ENCODE data around the gene P2RX5. TPM values are rescaled to one million over a fixed set of nuclear protein-coding genes. Genes with fewer than 3 reads are reported as not detected.

P2RX5 gene
- total and polyA plus RNA-seq, 5 experiments from 2014 or later, result 15.6 to 23.7 (median 22.1) TPM

DNA sequence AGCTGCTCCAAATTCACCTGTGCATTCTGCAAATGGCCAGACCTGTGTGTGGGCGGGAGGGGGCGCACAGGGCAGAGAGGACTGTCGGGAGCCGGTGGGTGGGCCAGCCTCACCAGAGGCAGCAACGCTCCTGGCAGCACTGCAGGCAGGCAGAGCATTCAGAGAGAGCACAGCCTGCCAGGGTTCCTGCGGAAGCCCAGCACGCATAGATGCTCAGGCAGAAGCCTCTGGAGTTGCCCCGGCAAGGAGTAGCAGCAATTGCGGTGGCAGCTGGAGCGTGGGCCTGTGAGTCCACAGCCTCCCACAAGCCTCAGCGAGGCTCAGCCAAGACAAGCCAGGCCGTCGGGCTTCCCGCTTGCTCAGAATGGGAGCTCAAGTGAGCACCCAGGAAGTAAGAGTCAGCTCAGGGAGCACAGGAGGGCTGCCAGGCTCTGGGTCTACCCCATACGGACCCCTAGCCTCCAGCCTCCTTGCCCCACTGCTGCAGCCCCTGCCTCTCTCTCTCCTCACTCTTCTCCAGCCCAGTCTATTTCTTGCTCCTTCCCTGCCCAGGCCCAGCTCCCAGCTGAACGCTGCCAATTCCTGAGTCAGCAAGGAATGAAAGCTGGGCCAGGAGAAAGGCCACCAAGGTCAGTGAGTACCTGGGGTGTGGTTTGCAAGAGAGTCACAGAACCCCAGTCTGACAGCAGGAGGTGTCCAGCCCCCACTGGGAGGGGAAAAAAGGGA is 17.7 kb downstream of the P2RX5 start:
- H3K9me3 Mint-ChIP-seq, result no peaks in the 10 kb centered on the region
- peak overlapping the region in 1 of 10 donors; percentile 82 for H3K27ac Mint-ChIP-seq
- ATAC-seq (no peak), DNase-seq (no peak)
- no peaks in the 10 kb centered on the region for H3K27me3 Mint-ChIP-seq
- H3K4me3 Mint-ChIP-seq, result no peak overlapping the region
- POLR2A ChIA-PET, result interaction anchor here (1.9 kb wide), 1 partner anchor 45 kb away, joined by 5 read pairs; the partner anchor contains the start of gene HASPIN
- peaks cover 6 to 14% (median 10%) of the 10 kb centered on the region in 4 donors for H3K4me1 Mint-ChIP-seq
- peaks cover 0 to 8% (median 0%) of the 10 kb centered on the region in 3 donors for H3K36me3 Mint-ChIP-seq

DNA sequence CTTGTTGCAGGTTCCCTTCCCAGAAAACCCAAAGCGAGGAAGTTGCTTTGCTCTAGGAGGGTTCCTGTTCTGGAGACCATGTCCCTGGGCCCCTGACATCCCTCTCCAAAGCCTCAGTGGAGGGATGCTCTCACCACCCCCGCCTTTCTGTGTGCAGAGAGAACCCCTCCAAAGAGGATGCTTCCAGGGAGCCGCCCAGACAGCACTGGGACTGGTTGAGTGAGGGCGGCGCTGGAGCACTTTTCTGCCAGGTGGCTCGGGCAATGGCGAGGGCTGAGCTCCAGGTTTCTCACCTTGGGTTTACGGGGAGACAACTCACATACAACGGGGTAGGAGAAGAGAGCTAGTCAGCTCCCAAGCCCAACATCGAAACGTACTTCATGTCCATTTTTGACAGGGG is 20.1 kb downstream of the P2RX5 start:
- Mint-ChIP-seq H3K36me3 (peaks cover 0 to 16% (median 0%) of the 10 kb centered on the region in 3 donors), H3K4me3 (no peak overlapping the region), H3K27ac (no peak overlapping the region), H3K9me3 (no peaks in the 10 kb centered on the region), H3K27me3 (no peaks in the 10 kb centered on the region), H3K4me1 (peaks cover 0 to 5% (median 4%) of the 10 kb centered on the region in 4 donors)
- POLR2A ChIA-PET, result no interaction called here
- ATAC-seq (no peak), DNase-seq (no peak)

DNA sequence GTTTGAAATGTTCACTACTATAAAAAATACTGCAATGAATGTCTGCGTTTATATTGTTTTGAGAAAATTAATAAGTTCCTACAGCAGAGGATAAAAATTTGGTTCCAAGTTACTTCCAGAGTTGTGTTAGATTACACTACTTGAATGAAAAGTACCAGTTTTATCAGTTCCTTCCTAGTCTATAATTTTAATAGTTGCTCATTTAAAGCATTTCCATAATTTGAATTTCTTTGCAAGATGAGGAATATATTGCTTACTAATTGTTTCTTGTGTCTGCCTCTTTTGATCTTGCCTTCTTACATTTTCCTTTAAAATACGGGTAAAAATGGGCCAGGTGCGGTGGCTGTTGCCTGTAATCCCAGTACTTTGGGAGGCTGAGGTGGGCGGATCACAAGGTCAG is 23.4 kb downstream of the P2RX5 start:
- H3K4me1 Mint-ChIP-seq, result peaks cover 12 to 22% (median 19%) of the 10 kb centered on the region in 4 donors
- no peak overlapping the region for H3K27ac Mint-ChIP-seq
- H3K4me3 Mint-ChIP-seq, result no peak overlapping the region
- POLR2A ChIA-PET, result no interaction called here
- no peaks in the 10 kb centered on the region for H3K27me3 Mint-ChIP-seq
- no peaks in the 10 kb centered on the region for H3K9me3 Mint-ChIP-seq
- ATAC-seq (no peak), DNase-seq (no peak)
- peaks cover 0 to 16% (median 0%) of the 10 kb centered on the region in 3 donors for H3K36me3 Mint-ChIP-seq

DNA sequence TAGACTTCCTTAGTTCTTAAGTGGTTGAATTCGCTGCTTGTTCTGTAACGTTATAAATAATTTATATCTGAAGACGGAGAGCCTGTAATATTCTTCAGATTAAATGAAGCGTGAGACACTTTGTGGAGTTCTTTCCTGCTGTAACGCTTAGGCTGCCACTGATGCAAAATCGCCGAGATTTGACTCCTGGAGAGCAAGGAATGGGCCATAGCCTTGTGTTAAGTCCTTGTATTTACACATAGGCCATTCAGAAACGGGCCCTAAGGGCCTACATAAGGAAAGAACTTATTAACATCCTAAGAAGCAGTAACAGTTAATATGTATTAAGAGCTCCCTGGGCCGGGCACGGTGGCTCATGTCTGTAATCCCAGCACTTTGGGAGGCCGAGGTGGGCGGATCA is 26.4 kb downstream of the P2RX5 start:
- POLR2A ChIA-PET, result interaction anchor here (0.7 kb wide), 1 partner anchor 53 kb away, joined by 6 read pairs; the partner anchor contains the start of gene HASPIN
- peaks cover 0 to 14% (median 0%) of the 10 kb centered on the region in 3 donors for H3K36me3 Mint-ChIP-seq
- peaks cover 14 to 31% (median 29%) of the 10 kb centered on the region in 4 donors for H3K4me1 Mint-ChIP-seq
- no peaks in the 10 kb centered on the region for H3K27me3 Mint-ChIP-seq
- peak overlapping the region; percentile 73 to 95 (median 91) for H3K27ac Mint-ChIP-seq
- ATAC-seq (no peak), DNase-seq (no peak)
- H3K4me3 Mint-ChIP-seq, result peak overlapping the region; percentile 85 to 94 (median 92)
- H3K9me3 Mint-ChIP-seq, result no peaks in the 10 kb centered on the region

DNA sequence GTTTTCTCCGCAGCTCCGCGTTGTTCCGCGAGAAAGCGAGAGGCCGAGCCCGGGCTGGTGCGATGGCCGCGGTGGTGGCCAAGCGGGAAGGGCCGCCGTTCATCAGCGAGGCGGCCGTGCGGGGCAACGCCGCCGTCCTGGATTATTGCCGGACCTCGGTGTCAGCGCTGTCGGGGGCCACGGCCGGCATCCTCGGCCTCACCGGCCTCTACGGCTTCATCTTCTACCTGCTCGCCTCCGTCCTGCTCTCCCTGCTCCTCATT is 26.9 kb downstream of the P2RX5 start:
- H3K9me3 Mint-ChIP-seq, result no peaks in the 10 kb centered on the region
- no peaks in the 10 kb centered on the region for H3K27me3 Mint-ChIP-seq
- H3K36me3 Mint-ChIP-seq, result peaks cover 0 to 14% (median 0%) of the 10 kb centered on the region in 3 donors
- no peak for DNase-seq
- H3K27ac Mint-ChIP-seq, result peak overlapping the region; percentile 73 to 95 (median 91)
- H3K4me1 Mint-ChIP-seq, result peaks cover 14 to 31% (median 29%) of the 10 kb centered on the region in 4 donors
- ATAC-seq, result no peak
- POLR2A ChIA-PET, result interaction anchor here (0.6 to 1.3 kb wide), 4 partner anchors 26 to 54 kb away, joined by 3 to 6 read pairs (median 4); partner anchors contain the start of genes CTNS, HASPIN and SHPK
- peak overlapping the region; percentile 85 to 94 (median 92) for H3K4me3 Mint-ChIP-seq

DNA sequence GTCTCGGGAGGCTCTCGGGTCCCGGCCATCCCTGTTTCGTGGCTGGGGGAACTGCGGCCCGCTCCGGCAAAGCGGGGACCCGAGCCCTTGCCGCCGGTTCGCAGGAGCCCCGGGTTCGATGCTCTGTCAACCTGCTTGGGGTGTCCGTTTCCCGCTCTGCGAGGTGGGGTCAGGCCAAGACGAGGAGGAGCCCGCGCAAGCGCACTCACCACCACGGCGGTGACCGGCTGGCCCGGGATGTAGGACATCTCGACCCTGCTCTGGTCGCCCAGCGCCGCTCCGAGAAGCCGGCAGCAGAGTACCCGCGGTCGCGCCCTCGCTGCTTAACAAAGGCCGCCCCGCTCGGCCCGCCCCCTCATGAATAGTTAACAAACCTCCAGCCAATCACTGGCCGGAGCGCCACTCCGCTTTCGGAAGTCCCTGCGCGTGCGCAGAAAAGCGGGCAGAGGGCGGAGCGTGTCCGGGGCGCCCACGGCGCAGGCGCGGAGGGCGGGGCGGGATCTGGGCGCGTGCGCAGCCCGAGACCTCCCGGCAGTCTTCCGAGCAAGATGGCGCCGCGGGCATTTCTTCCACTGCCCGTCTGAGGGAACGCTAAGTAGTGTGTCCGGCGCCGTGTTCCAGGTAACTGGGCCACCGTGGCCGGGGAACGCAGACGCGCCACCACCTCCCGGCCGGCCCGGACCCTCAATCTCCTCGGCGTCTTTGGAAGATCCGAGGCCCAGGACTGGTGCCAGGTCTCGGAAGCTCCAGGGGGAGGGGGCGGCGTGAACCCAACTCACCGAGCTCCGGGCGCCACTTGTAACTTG is 27.5 kb downstream of the P2RX5 start, which contains the start of the genes EMC6 and TAX1BP3:
Gene EMC6 (plus strand): TSS at position 534 of the 806 bp plus-strand sequence. CDS start 335 bp downstream, outside the sequence.
Gene TAX1BP3 (minus strand): TSS at position 300 of the 806 bp plus-strand sequence. CDS start 52 bp downstream, at position 248.
- Mint-ChIP-seq H3K9me3 (no peaks in the 10 kb centered on the region), H3K4me1 (peaks cover 14 to 31% (median 29%) of the 10 kb centered on the region in 4 donors), H3K27ac (peak within 1 kb of the TSS; percentile 73 to 95 (median 91)), H3K36me3 (peaks cover 0 to 14% (median 0%) of the 10 kb centered on the region in 3 donors), H3K4me3 (peak within 1 kb of the TSS; percentile 85 to 94 (median 92)), H3K27me3 (no peaks in the 10 kb centered on the region)
- POLR2A ChIA-PET, result interaction anchor here (0.6 to 1.3 kb wide), 4 partner anchors 27 to 55 kb away, joined by 3 to 6 read pairs (median 4); partner anchors contain the start of genes CTNS, HASPIN and SHPK
- ATAC-seq (peak; percentile 95 to 97), DNase-seq (peak; percentile 96 to 100 (median 99))

DNA sequence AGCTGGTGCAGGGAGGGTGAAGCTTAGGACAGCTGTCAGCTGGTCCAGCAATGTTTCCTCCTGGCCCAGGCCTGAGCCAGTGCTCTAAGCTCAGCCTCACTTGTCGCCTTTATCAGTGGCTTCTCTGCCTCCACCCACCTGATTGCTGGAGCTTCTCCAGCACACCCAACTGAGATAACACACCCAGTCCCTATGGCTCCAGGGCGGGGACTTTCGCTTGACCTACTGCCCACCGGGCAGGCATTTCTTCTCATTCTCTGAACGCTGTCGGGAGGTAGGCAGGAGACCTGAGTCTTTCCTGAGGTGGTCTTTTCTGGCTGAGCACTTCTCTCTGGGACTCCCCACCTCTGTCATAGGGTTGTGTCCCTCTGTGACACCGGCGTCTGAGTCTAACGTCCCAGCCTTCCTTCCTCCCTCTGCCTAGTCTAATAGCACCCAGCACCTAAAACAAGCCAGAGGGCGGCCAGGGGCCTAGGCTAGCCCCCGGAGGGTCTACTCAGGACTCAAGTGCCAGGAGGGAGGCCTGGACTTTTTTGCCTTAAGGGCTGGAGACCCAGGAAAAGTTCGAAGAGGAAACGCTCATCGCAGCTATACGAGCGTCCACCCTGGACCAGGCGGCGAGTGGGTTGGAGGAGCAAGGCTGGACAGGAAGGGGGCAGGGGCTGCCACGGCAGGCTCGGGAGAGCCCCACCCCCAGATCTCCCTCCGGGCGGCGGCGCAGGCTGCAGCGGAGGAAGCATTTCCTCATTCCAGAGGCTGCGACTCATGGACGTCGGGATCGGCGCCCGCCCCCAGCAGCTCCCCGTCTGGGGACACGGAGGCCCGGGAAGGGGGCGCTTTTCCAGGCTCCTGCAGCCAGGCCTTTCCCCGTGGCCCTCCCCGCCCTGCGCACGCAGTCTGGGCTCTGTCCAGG is 28.3 kb downstream of the P2RX5 start:
- peak overlapping the region in 6 of 10 donors; percentile 29 to 82 (median 51) for H3K27ac Mint-ChIP-seq
- no peaks in the 10 kb centered on the region for H3K27me3 Mint-ChIP-seq
- POLR2A ChIA-PET, result interaction anchor here (0.5 to 1.3 kb wide), 5 partner anchors 31 to 93 kb away, joined by 3 to 13 read pairs (median 4); partner anchors contain the start of genes CTNS and SHPK
- no peak for ATAC-seq
- peak overlapping the region; percentile 79 to 94 (median 90) for H3K4me3 Mint-ChIP-seq
- H3K4me1 Mint-ChIP-seq, result peaks cover 14 to 31% (median 28%) of the 10 kb centered on the region in 4 donors
- no peaks in the 10 kb centered on the region for H3K9me3 Mint-ChIP-seq
- peaks cover 0 to 14% (median 0%) of the 10 kb centered on the region in 3 donors for H3K36me3 Mint-ChIP-seq
- no peak for DNase-seq

DNA sequence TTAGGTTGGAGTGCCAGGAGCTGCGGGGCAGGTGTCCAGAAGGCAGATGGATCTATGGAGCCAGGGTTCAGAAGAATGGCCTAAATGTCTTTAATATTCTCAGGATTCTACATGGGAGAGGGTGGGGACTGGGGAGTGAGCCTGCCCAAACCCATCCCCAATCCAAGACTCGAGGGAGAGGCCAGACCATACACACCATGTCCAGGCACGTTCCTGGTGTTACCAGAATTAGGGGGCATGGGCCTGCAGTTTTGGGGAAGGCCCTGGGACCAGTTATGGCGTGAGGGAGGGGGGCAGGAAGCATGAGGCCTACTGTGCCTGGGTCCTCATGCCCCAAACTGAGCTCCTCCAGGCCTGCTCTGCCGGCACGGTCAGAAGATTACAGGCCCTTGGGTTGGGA is 29.4 kb downstream of the P2RX5 start:
- Mint-ChIP-seq H3K36me3 (peaks cover 0 to 11% (median 0%) of the 10 kb centered on the region in 3 donors), H3K9me3 (no peaks in the 10 kb centered on the region), H3K27ac (peak overlapping the region in 2 of 10 donors; percentile 63 to 85), H3K4me1 (peaks cover 11 to 29% (median 27%) of the 10 kb centered on the region in 4 donors), H3K27me3 (no peaks in the 10 kb centered on the region), H3K4me3 (peak overlapping the region; percentile 25 to 94 (median 52))
- ATAC-seq (no peak), DNase-seq (no peak)
- POLR2A ChIA-PET, result interaction anchor here (0.5 to 1.3 kb wide), 2 partner anchors 17 to 30 kb away, joined by 4 to 13 read pairs; partner anchors contain the start of genes CTNS and SHPK

DNA sequence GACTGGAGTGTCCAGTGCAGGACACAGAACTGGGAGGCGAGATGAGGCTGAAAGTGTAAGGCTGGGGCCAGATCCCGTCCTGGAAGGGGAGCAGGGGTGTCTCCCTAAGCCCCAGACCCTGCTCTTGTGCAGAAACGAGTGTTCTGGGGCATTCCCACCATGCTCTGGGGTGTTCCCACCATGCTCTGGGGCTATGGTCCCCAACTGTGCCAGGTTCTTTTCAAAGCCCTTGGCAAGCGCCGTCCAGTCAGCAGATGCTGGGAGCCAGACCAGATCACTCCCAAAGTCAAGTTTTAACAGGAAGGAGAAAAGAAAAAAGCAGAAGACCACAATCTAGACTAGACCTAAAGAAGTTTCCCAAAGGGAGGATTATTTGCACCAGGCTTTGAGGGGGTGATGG is 30.1 kb downstream of the P2RX5 start:
- Mint-ChIP-seq H3K4me1 (peaks cover 11 to 27% (median 26%) of the 10 kb centered on the region in 4 donors), H3K27ac (peak overlapping the region in 2 of 10 donors; percentile 40 to 85), H3K4me3 (peak overlapping the region in 9 of 10 donors; percentile 25 to 94 (median 52)), H3K27me3 (no peaks in the 10 kb centered on the region), H3K36me3 (peaks cover 0 to 5% (median 0%) of the 10 kb centered on the region in 3 donors), H3K9me3 (no peaks in the 10 kb centered on the region)
- DNase-seq, result no peak
- no peak for ATAC-seq
- POLR2A ChIA-PET, result no interaction called here

DNA sequence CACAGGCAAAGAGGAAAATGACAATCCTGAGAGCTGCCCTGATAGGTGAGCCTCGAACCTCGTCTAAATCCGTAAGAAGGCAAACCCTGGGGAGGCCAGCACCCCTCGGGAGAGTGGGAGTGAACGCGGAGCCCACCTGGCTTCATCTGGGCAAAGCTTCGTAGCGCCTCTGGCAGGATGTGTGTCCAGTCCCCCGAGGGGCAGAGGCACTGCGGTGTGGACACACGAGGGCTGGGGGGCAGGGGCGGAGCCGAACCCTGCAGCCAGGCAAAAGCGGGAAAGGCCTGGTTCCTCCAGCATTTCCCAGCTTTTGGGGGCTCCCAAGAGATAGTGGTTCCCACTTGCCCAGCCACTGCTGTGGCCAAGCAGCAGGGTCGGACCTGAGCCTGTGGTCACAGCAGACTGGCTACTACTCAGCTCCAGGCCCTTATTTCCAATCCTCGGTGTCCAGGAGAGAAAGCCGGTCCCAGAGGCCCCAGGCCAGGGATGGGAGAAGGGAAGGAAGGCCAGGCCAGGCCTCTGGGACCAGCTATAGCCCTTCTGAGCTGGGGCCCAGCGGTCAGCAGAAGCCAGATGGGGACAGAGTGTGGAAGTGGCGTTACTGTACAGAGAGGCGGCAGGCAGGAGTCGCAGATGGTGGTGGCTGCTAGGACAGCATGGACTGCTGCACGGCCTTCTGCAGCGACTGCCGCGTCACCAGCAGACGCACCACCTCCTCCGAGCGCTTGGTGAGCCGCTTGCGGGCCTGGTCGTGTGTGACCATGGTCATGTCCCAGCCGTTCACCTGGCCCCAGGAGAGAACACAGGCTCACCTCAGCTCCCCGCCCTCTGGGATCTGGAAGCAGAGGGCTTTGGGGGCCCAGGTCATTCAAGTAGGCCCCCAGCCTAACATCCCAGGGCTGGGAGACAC is 32.6 kb downstream of the P2RX5 start:
- DNase-seq, result no peak
- no peaks in the 10 kb centered on the region for H3K9me3 Mint-ChIP-seq
- POLR2A ChIA-PET, result no interaction called here
- H3K27me3 Mint-ChIP-seq, result no peaks in the 10 kb centered on the region
- H3K4me3 Mint-ChIP-seq, result no peak overlapping the region
- H3K36me3 Mint-ChIP-seq, result no peaks in the 10 kb centered on the region
- no peak for ATAC-seq
- peak overlapping the region in 1 of 10 donors; percentile 49 for H3K27ac Mint-ChIP-seq
- peaks cover 7 to 14% (median 11%) of the 10 kb centered on the region in 4 donors for H3K4me1 Mint-ChIP-seq

DNA sequence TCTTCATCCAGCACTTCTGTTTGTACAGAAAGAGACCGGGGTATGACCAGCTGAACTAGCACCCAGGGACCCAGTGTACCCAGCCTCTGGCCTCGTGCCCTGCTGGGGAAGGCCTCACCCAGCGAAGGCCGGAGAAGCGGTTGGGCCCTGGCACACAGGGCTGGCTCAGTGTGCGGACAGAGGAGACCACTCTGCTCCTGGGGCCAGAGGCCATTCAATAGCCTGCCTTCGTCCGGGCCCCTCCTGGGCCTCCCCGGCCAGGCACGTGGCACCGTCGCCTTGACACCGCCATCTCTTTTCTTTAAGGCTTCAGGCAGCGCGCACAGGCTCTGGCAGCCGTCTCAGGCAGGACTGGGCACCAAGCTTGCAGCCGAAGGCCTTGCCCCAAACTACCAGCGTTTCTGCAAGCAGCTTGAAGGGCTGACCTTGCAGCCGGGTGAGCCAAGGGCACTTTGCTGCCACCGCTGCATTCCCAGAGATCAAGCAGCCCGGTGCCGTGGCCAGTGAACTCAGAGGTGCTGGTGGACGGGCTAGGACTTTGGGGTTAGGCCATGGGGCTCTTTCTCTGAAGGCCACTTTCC is 35.6 kb downstream of the P2RX5 start:
- POLR2A ChIA-PET, result no interaction called here
- H3K27ac Mint-ChIP-seq, result no peak overlapping the region
- DNase-seq, result no peak
- no peak overlapping the region for H3K4me3 Mint-ChIP-seq
- no peak for ATAC-seq
- H3K36me3 Mint-ChIP-seq, result no peaks in the 10 kb centered on the region
- H3K4me1 Mint-ChIP-seq, result no peaks in the 10 kb centered on the region
- H3K9me3 Mint-ChIP-seq, result no peaks in the 10 kb centered on the region
- no peaks in the 10 kb centered on the region for H3K27me3 Mint-ChIP-seq
